NCI-H524 (cell line): ENCODE data around the gene DCXR.
A peak's percentile ranks its signal among the peaks of the same experiment; 100 is the strongest.

Source experiments
- DNase-seq, 2 experiments: peaks; one replicate each; lab custom pipeline; 2025; lab: John Stamatoyannopoulos, UW

Gene DCXR

GRCh38 chr17:82010575-82011525 is 26.6 kb downstream of the DCXR start:
- DNase-seq: no peak

- no peak for DNase-seq
These were observed 28.1 kb downstream of the DCXR start for GRCh38 chr17:82009413-82009812.

- DNase-seq: no peak
These were observed 28.5 kb downstream of the DCXR start for GRCh38 chr17:82008941-82009405.

- no peak for DNase-seq
These were observed 29.1 kb downstream of the DCXR start for GRCh38 chr17:82008258-82008940.

GRCh38 chr17:82007495-82008257 is 29.8 kb downstream of the DCXR start:
- no peak for DNase-seq

GRCh38 chr17:82007228-82007494 is 30.3 kb downstream of the DCXR start:
- DNase-seq: no peak

GRCh38 chr17:82006468-82007227 is 30.8 kb downstream of the DCXR start:
- DNase-seq: no peak

GRCh38 chr17:82005701-82006348 is 31.7 kb downstream of the DCXR start:
- peak in 1 of 2 experiments; percentile 59 for DNase-seq

GRCh38 chr17:82004517-82005455 is 32.7 kb downstream of the DCXR start:
- DNase-seq: no peak

GRCh38 chr17:82003411-82004381 is 33.8 kb downstream of the DCXR start:
- no peak for DNase-seq

- DNase-seq: no peak
These were observed 35.9 kb downstream of the DCXR start for GRCh38 chr17:82001571-82002056.

- peak; percentile 96 to 97 for DNase-seq
These were observed 36.5 kb downstream of the DCXR start for GRCh38 chr17:82000803-82001570.

GRCh38 chr17:81999976-82000802 is 37.3 kb downstream of the DCXR start:
- DNase-seq: no peak

- no peak for DNase-seq
These were observed 37.9 kb downstream of the DCXR start for GRCh38 chr17:81999587-81999975.

GRCh38 chr17:81998691-81999438 is 38.6 kb downstream of the DCXR start:
- DNase-seq: peak in 1 of 2 experiments; percentile 36

- no peak for DNase-seq
These were observed 39.3 kb downstream of the DCXR start for GRCh38 chr17:81998212-81998611.
